Stomach smooth muscle (tissue), 2 donors: ENCODE measurements around the gene NR2C1.
A peak's percentile ranks its signal among the peaks of the same experiment; 100 is the strongest.

Experiments used
- H3K27ac ChIP-seq: one replicate; pipeline ENCODE4 v1.7.0; 2013; ENCODE audit warnings: mild to moderate bottlenecking, low read length, inconsistent platforms
- H3K27me3 ChIP-seq, 2 donors: one replicate each; pipeline ENCODE4 v1.7.0; 2013; ENCODE audit warnings: low read length in 2 of 2; ENCODE audit not compliant: insufficient read depth in 2 of 2, control insufficient read depth in 1 of 2
- H3K36me3 ChIP-seq, 2 donors: one replicate each; pipeline ENCODE4 v1.7.0; 2013; ENCODE audit warnings: low read length in 2 of 2; ENCODE audit not compliant: control insufficient read depth in 2 of 2, insufficient read depth in 2 of 2
- H3K4me1 ChIP-seq: one replicate; pipeline ENCODE4 v1.7.0; 2013; ENCODE audit warnings: low read length; ENCODE audit not compliant: control insufficient read depth, insufficient read depth
- H3K4me3 ChIP-seq, 2 donors: one replicate each; pipeline ENCODE4 v1.7.0; 2013; ENCODE audit warnings: low read length in 2 of 2
- H3K9ac ChIP-seq, 2 donors: one replicate each; pipeline ENCODE4 v1.7.0; 2013; ENCODE audit warnings: low read length in 2 of 2, mild to moderate bottlenecking in 1 of 2
- H3K9me3 ChIP-seq, 2 donors: one replicate each; pipeline ENCODE4 v1.7.0; 2013; ENCODE audit warnings: low read length in 2 of 2; ENCODE audit not compliant: control insufficient read depth in 2 of 2
- donor health status: healthy.
- donor health status: Pancreatic carcinoma.

Gene NR2C1

DNA sequence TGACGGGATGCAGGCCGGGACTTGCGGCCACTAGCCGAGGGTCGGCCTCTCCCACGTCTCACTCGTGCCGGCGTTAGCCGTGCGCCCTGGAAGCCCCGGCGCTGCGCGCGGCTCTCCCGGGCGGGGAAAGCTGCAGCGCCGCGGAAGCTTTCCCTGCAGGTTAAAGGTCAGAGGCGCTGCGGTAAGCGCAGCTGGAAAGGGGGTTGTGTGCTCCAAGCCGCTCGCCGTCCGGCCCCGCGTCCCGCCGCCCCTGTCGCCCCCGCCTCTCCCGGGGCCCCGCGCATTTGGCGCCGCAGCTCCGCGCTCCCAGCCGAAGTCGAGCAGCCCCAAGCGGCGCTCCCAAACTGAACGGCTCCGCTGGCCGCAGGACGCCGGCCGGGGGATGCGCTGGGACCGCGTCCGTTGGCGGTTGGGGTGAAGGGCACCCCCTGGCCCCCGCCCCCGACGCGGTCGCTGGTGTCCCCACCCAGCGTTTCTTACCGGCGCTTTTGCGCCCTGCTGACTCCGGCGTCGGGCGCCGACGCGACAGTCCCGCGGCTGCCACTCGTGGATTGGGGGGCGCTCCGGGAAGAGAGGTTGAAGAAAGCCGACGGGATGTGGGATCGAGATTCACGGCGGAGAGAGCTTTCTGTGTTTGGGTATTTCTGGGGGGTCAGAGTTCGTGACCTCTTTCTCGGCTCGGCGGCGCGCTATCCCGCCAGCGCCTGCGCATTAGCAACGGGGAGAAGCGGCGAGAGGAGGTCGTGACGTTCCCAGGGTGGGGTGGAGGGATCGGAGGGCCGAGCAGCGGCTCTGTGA, at the start of gene NR2C1:
NR2C1 (minus strand) TSS at position 719 of the 798 bp plus-strand sequence. CDS start 6,234 bp downstream, outside the sequence.
- Histone ChIP-seq H3K36me3 (no peaks in the 10 kb centered on the region), H3K9me3 (no peaks in the 10 kb centered on the region), H3K4me3 (peak within 1 kb of the TSS; percentile 72 to 88), H3K4me1 (peaks cover 3% of the 10 kb centered on the region), H3K27ac (peak within 1 kb of the TSS; percentile 66), H3K27me3 (no peaks in the 10 kb centered on the region), H3K9ac (peak within 1 kb of the TSS; percentile 80 to 82)

DNA sequence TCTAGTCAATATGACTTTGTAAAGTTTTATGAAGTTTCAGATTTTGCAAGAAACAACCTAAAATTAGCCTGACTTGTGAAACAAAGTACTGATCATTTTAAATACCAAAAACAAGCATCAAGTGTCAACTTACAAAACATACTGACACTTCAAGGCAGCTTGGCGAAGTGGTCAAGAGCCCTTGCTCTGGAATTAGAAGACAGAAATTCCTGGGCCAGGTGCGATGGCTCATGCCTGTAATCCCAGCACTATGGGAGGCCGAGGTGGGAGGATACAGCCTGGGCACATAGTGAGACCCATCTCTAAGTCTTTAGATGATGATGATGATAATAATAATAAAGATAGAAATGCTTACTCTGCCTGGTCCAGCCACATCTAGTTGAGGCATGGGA, 45.4 kb upstream of the NR2C1 start:
- Histone ChIP-seq H3K4me1 (peaks cover 10% of the 10 kb centered on the region), H3K36me3 (no peaks in the 10 kb centered on the region), H3K9me3 (no peaks in the 10 kb centered on the region), H3K27me3 (no peaks in the 10 kb centered on the region), H3K4me3 (no peak overlapping the region), H3K9ac (no peak overlapping the region), H3K27ac (no peak overlapping the region)

DNA sequence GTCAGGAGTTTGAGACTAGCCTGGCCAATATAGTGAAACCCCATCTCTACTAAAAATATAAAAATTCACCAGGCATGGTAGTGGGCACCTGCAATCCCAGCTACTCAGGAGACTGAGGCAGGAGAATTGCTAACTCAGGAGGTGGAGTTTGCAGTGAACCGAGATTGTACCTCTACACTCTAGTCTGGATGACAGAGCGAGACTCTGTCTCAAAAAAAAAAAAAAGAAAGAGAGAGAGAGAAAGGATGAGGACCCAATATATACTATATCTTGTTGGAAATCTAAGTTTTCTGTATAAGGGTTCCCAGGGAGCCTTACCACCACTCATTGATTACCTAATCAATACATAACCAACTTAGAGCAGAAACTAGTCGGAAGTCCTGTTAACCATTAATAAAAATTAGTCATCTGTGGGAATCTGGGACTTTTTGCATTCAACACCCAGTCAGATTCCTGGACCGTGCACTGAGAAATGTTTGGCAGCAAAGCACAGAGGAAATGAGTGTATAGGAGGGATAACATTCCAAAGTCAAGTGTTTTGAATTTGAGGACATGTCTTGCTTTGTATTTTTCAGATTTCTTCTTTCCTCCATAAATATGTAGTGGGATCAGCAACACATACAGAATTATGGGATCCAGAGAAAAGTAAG, 44.8 kb upstream of the NR2C1 start:
- Histone ChIP-seq H3K27ac (no peak overlapping the region), H3K9me3 (no peaks in the 10 kb centered on the region), H3K4me1 (peaks cover 10% of the 10 kb centered on the region), H3K4me3 (no peak overlapping the region), H3K27me3 (no peaks in the 10 kb centered on the region), H3K9ac (no peak overlapping the region), H3K36me3 (no peaks in the 10 kb centered on the region)

DNA sequence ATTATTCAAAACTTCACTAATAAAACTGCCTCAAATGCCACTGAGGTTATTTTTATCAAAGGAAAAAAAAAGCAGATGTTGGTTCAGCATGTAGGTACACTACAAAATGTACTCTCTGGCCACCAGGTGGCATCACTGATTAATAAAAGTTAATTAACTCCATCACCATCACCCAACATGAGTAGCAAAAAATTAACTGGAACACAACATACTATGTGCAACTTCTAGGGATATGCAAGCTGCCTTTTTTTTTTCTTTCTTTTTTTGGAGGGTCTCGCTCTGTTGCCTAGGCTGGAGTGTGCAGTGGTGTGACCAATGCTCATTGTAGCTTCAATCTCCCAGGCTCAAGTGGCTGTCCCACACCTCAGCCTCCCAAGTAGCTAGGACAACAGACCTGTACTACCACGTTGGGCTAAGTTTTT, 43.8 kb upstream of the NR2C1 start:
- H3K27ac ChIP-seq, result no peak overlapping the region
- no peak overlapping the region for H3K4me3 ChIP-seq
- no peaks in the 10 kb centered on the region for H3K9me3 ChIP-seq

DNA sequence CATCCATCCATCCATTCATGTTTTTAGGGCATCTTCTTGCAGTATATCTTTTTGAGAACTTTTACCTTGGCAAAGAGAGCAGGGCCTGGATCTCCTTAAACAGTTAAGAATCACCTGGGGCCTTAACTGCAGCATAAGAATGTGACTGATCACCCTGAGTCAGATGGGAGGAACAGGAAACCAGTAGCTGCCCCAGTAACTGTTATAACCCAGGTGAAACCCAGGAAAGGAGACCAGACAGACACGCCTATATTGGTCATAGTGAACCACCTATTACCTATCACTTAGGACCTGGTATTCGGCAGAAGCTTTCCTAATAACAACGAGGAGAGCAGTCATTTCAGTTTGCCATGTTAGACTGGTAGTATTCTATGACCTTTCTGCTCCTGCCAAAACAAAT, 43.4 kb upstream of the NR2C1 start:
- peaks cover 0 to 5% of the 10 kb centered on the region in 2 donors for H3K36me3 ChIP-seq
- H3K9me3 ChIP-seq, result no peaks in the 10 kb centered on the region
- no peaks in the 10 kb centered on the region for H3K27me3 ChIP-seq
- no peak overlapping the region for H3K4me3 ChIP-seq
- peaks cover 10% of the 10 kb centered on the region for H3K4me1 ChIP-seq
- no peak overlapping the region for H3K27ac ChIP-seq
- H3K9ac ChIP-seq, result peak overlapping the region in 1 of 2 donors; percentile 4

More for the DNA sequence above, 43.8 kb upstream of the NR2C1 start:
- peaks cover 0 to 5% of the 10 kb centered on the region in 2 donors for H3K36me3 ChIP-seq
- peaks cover 10% of the 10 kb centered on the region for H3K4me1 ChIP-seq
- H3K9ac ChIP-seq, result no peak overlapping the region
- H3K27me3 ChIP-seq, result no peaks in the 10 kb centered on the region

DNA sequence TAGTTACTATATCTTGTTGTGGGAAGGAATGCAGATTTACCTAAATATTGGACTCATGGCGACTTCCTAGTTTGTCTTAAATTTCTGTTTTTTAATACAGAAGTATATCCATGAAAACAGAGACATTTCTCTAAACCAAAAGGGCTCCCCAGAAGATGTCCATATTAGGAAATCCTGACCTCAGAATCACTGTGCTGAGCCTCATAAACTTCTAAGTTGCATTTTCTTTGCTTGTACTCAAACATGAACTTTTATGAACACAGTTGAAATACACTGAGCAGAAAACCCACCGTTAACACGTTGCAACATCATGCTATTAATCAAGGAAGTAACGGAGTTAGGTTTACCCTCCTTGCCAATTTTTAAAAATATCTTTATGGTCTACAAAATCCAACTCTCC, 42.9 kb upstream of the NR2C1 start:
- Histone ChIP-seq H3K9me3 (no peaks in the 10 kb centered on the region), H3K9ac (no peak overlapping the region), H3K4me1 (peaks cover 10% of the 10 kb centered on the region), H3K27me3 (no peaks in the 10 kb centered on the region), H3K27ac (no peak overlapping the region), H3K4me3 (no peak overlapping the region), H3K36me3 (peaks cover 0 to 5% of the 10 kb centered on the region in 2 donors)

DNA sequence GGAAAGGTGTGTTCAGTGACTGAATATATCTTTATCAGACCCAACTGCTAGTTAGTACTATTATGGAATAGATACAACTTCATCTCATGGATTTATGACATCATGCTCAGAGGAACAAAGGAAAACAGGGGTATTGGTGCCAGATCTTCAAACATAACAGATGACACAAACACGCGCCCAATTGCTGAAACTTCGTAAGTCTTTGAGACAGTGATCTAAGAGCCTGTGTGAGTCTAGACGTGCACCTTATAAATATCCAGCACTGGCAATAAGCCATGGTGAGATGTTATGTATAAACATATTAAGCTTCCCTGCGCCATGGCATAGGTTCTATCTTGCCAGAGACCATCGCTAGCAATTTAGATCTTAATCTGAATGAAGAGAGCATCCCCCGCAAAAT, 42.2 kb upstream of the NR2C1 start:
- H3K27ac ChIP-seq, result no peak overlapping the region
- H3K36me3 ChIP-seq, result peaks cover 0 to 5% of the 10 kb centered on the region in 2 donors
- H3K4me3 ChIP-seq, result no peak overlapping the region
- peaks cover 10% of the 10 kb centered on the region for H3K4me1 ChIP-seq
- H3K27me3 ChIP-seq, result no peaks in the 10 kb centered on the region
- H3K9ac ChIP-seq, result no peak overlapping the region
- no peaks in the 10 kb centered on the region for H3K9me3 ChIP-seq

DNA sequence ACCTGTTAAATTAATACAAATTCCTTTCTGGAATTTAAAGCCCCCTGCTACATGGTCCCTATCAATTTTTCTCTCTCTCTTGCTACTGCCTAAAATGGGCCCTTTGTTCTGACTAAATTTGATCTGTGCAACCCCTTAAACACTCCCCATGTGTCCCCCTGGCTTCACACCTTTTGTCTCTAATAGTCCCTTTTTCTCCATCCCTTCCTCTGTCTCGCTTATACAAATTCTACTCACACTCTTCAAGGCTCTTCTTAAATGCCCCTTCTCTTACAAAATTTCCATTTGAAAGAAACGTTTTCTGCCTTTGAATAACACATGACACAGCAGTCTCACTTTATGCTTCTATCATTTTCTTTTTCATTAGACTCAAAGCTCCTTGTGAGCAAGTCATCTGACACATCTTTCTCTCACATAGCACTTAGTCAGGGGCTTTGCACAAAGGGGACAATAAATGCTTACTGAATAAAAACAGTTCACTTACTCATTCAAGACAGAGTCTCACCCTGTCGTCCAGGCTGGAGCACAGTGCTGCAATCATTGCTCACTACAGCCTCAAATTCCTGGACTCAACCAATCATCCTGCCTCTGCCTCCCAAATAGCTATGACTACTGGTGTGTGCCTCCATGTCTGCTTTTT, 41.5 kb upstream of the NR2C1 start:
- Histone ChIP-seq H3K27me3 (no peaks in the 10 kb centered on the region), H3K4me1 (peaks cover 10% of the 10 kb centered on the region), H3K9me3 (no peaks in the 10 kb centered on the region), H3K4me3 (no peak overlapping the region), H3K9ac (no peak overlapping the region), H3K36me3 (peaks cover 0 to 5% of the 10 kb centered on the region in 2 donors), H3K27ac (no peak overlapping the region)

DNA sequence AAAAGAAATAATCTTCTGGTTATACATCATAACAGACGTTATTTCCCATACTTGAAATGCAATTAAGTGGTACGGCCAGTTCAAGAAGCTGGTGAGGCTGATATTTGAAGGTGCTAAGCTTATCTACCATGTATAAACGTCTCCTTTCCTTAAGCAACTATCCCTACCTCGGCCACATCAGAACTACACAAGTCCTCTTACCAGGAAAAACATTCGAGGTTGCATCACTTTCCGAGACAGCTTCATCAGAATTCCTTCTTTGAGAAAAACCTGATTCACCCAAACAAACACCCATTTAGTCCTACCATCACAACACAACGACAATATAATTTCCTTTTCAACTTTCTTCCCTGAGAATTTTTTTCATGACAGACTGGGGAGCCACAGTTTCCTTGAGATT, 33.9 kb upstream of the NR2C1 start:
- H3K4me1 ChIP-seq, result no peaks in the 10 kb centered on the region
- no peak overlapping the region for H3K9ac ChIP-seq
- H3K27me3 ChIP-seq, result no peaks in the 10 kb centered on the region
- H3K4me3 ChIP-seq, result no peak overlapping the region
- no peak overlapping the region for H3K27ac ChIP-seq
- H3K9me3 ChIP-seq, result no peaks in the 10 kb centered on the region
- H3K36me3 ChIP-seq, result peaks cover 13 to 20% of the 10 kb centered on the region in 2 donors

DNA sequence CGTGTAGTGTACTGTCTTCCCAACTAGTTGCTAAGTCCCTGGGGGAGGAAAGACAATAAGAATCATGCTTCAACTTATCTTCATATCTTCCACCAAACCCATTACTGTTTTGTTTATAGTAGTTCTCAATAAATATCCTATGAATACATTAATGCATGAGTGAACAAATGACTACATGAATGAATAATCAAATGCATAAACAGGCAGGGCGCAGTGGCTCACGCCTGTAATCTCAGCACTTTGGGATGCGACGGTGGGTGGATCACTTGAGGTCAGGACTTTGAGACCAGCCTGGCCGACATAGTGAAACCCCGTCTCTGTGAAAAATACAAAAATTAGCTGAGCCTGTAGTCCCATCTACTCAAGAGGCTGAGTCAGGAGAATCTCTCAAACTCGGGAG, 32.1 kb upstream of the NR2C1 start:
- no peak overlapping the region for H3K9ac ChIP-seq
- no peaks in the 10 kb centered on the region for H3K27me3 ChIP-seq
- H3K9me3 ChIP-seq, result no peaks in the 10 kb centered on the region
- no peak overlapping the region for H3K4me3 ChIP-seq
- peaks cover 16 to 20% of the 10 kb centered on the region in 2 donors for H3K36me3 ChIP-seq
- no peak overlapping the region for H3K27ac ChIP-seq
- H3K4me1 ChIP-seq, result no peaks in the 10 kb centered on the region
